RPMI8226 (cell line): Measurements from ENCODE around the gene ODAD4.

Experiments used
- DNase-seq: peaks from one replicate; pipeline ENCODE4 v3.0.0-alpha.2; 2015

The ODAD4 gene

DNA sequence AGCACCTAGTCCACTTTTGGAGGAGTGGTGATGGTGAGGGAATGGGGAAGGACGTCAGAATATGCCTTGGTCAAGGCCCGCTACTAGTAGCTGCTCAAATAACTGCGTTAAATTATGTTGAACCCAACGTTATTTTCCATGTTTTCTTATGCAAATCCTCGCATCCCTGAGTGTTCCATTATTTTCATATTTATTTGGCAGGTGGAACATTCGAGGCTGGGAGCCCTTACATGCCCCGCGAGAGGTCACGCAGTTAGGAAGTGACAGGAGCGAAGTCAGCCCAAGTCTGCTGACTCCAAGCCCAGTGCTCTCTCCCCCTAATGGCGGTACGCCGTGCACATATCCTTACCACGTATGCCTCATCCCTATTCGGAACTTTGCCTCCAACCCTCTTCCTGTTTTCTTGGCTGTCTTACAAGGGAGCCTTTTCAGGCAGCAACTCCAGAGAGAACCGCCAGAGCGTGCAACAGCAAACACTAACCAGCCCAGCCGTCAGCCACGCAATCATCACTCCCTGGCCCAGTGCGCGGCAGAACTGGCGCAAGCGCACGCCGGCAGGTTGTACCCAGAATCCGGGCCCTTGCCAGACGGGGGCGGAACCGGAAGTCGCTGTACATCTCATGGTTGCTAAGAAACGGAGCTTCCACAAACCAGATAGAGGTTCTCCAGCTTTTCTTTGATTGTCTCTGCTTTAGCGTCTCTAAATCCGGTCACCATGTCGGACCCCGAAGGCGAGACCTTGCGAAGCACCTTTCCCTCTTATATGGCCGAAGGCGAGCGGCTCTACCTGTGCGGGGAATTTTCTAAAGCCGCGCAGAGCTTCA is at the start of gene ODAD4:
Gene ODAD4, plus strand, starts transcription at position 609 of the 824 bp plus-strand sequence. Its CDS starts 107 bp downstream, at position 716.
- DNase-seq = peak; percentile 97

- no peak for DNase-seq
These were observed 47.7 kb upstream of the ODAD4 start for GRCh38 chr17:41882756-41883155.

DNA sequence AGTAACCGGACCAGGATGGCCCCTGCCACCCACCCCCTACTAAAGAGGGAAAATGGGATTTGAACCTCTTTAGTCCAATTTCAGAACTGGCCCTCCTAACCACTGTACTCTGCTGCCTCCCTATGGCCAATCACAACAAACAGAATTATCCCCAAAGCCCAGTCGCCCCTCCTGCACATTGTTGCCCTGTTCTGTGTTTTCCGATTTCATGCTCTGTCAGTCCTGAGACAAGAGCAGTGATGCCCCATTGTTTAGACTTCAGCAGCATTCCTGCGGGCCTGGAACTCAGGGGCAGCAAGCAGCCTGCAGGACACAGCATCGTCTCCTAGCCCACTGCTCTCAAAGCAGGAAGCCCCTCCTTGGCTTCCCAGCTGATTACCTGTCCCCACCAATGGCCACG is 44.7 kb upstream of the ODAD4 start:
- no peak for DNase-seq

GRCh38 chr17:41888332-41888965 is 42.0 kb upstream of the ODAD4 start:
- DNase-seq = no peak

DNA sequence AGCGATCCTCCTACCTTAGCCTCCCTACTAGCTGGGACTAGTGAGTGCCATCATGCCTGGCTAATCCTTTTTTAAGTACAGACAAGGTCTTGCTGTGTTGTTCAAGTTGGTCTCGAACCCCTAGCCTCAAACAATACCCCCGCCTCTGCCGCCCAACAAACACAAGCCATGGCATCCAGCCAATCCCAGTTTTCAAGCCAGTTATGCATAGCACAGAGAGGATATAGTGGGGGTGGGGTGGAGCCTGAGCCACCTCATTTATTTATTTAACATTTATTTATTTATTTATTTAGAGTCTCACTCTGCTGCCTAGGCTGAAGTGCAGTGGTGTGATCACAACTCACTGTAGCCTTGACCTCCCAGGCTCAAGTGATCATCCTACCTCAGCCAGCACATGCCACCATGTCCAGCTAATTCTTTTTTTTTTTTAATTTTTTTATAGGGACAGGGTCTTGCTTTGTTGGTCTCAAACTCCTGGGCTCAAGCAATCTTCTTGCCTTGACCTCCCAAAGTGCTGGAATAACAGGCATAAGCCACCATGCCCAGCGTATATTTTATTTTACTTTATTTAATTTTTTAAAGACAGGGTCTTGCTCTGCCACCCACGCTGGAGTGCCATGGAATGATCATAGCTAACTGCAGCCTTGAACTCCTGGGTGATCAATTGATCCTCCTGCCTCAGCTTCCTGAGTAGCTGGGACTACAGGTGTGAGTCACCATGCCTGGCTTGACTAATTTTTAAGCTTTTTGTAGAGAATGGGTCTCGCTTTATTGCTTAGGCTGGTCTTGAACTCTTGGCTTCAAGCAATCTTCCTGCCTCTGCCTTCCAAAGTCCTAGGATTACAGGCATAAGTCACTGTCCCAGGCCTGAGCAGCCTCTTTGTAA is 39.0 kb upstream of the ODAD4 start:
- DNase-seq = no peak

DNA sequence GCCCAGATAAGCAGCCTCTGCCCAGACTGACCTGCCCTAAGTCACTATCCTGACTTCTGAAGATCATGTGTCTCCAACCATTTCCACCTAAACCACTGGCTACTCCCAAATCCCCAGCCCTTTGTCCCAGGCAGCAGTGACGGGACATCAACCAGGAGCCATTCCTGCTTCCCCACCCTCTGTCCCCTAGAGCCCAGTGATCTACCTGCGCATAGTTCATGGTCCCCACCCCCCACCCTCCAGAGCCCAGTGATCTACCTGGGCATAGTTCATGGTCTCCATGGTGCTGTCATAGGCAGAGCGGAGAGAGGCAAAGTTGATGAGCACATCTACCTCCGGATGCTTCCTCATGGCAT is 38.4 kb upstream of the ODAD4 start:
- no peak for DNase-seq

DNA sequence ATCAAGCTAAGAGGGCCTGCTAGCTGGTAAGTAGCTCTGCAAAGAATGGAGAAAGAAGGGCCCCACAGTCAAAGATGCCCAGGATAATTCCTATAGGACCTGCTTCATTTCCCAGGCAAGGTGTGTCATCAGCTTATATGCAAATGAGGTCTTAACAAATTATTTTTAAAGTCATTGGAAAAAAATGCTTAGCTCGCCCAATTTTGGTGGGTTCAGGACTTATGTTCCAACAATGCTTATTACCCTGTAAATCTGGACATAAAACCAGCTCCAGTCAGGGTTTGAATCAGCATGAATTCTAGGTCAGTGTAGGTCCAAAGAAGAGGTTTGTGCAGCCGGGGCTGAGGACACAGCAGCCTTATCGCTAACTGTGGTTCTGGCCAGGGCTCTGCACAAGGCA is 37.0 kb upstream of the ODAD4 start:
- no peak for DNase-seq

GRCh38 chr17:41894791-41895331 is 35.6 kb upstream of the ODAD4 start:
- no peak for DNase-seq

- no peak for DNase-seq
These were observed 34.8 kb upstream of the ODAD4 start for GRCh38 chr17:41895617-41896016.

- no peak for DNase-seq
These were observed 33.7 kb upstream of the ODAD4 start for GRCh38 chr17:41896726-41897125.

DNA sequence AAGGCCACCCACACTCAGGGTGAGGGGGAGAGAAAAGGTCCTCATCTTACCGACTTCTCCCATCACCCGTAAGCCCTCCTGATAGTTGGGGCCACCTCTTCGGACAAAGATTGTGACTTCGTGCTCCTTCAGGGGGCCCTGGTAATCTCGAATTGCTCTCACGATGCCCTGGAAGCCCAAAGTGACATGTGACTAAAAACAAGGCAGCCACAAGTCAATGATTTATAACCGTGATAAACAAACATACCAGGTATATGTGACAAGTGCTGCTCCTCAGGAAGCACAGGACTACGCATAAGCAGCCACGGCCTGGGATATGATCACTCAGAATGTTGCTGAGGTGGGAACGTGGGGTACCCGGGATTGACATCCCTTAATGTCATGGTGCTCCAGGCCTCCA is 28.8 kb upstream of the ODAD4 start:
- DNase-seq = no peak

GRCh38 chr17:41904242-41904841 is 26.1 kb upstream of the ODAD4 start:
- no peak for DNase-seq

DNA sequence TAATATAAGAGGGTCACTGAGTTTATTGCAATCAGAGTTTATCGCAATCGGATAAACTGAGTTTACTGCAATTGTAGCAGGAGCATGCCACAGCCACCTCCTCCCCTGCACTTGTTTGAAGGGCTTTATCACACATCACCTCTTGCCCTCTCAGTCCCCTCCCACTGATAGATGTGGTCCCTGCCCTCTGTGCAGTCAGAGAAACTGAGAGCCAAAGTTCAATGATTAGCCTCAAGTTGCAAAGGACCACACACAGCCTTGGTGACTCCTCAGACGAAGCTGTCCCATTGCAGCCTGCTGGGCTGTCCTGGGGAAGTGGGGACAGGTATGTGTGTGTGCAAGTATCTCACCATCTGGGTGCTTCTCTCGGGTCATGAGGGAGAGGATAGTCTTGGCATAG is 25.2 kb upstream of the ODAD4 start:
- DNase-seq = no peak

DNA sequence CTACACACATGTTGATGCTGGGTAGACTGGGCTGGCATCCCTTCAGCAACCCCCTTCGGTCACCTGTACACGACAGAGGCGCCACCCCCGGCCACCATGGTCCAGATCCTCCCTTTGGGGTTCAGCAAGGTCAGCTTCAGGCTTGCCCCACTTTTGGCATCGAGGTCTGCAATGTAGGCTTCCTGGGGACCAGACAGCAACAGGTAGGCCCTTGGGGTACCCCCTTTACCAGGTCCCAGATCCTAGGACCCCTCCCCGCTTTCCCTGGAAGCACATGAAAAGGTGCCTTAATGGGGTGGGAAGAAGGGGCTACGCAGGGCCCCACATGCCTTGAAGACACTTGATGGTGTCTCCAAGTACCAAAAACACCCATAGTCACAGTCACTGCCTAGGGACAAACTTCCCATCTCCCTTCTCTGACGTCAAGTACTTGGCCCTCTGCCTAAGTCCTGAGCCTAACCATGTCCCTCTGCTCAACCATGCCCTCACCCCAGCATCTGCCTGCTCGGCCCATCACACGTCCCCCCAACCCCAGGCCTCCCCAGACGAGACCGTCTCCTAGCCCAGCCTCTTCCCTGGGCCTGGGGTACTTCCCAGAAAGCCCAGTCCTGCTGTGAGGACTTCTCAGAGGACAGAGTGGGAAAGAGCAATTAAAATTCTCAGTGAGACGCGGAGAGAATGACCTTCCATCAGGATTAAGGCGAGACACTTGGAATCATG is 23.8 kb upstream of the ODAD4 start:
- DNase-seq = no peak

DNA sequence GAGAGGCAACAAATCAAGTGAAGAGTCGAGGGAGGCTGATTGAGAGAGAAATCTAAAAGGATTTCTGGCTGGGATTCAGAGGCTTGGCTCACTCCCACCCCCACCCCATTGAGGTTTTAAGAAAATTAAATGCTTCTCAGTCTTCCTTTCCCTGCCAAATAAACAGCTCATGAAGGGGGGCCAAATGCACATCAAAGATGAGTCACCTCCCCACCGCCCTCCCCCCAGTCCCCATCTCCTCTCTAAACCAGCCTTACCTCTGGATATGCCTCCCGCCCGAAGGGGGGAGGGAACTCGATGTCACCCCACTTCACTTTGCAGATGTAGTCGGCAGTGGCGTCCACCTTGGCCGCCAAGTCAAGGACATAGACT is 23.2 kb upstream of the ODAD4 start:
- DNase-seq = no peak

DNA sequence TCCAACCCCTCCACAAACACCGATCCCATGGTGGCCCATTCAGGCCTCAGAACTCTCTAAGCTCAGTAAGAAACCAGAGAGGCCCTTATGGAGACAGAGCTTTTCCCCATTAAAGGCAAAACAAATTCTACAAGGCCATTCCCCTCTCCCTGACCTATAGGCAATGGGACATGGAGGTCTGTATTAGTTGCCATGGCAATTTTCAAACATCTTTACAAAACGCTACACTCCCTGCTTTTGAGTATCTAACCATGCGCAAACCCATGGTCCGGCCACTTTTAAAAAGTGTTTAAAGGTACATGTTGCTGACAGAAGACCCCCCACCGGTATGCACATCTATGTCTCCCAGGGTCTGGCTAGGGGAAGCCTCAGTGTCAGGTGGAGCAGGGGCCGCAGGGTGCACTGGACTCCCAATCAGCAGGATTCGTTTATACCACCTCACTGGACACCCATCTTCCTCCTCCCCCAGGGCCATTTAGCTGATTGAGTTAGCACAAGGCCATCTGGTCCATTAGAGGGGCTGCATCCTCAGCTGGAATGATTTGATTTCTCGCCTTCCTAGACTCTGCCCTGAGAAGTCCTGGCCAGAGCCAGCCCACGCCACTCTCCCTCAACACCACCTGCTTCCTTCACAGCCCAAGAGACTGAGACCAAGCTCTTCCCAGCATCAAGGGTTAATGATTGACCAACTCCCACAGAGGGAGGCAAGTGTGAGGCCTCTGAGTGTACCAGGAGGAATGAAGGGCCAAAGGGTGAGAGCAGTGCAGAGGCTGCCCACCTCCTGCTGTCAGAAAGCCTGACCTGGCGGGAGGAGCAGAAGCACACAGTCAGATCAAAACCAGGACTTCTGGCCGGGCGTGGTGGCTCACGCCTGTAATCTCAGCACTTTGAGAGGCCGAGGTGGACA is 22.5 kb upstream of the ODAD4 start:
- no peak for DNase-seq

DNA sequence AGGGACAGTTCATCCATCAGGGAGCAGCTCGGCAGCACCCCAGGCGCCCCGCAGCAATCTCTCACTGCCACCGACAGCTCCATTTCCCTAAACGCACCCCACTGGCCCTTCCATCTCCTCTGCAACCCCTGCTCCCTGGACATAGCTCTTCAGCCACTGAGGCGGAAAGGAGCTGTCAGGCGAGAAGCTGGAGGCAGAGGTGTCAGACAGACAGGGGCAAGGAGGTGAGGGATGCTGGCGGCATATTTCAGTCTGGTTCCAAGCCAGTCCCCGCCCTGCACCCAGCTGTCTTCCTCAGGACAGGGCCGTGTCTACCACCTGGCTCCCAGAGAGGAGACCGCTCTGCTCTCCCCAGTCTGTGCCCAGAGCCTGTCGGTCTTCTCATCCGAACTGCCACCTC is 21.3 kb upstream of the ODAD4 start:
- DNase-seq = no peak

DNA sequence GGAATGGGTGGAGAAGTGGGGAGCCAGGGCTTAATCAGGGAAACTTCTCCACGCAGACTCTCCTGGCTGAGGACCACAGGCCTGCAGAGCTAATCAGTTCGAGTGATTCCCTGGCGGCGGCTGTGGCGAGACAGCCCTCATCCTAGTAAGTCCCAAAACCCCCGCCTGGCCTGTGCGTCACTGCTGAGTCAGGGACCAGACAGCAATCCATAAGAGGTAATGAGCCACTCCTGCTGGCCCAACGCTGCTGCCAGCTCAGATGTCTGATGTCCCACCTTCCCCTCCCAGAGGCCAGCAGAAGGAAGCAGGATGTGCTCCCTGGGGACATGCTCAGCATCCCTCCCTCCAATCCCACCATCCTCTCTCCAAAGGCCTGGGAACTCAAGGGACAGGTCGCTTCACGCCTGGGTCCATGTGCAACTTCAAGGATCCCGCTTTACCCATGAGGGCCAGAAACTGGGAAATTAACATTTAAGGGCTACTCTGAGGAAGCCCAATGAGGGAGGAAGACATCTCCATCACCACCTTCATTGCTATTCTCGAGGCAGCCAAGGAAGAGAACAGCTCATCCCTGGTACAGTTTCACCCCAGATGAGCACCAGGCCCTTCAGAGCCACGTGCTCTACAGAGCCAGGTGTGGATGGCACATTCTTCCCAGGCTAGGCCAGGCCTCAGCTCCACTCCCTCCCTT is 19.6 kb upstream of the ODAD4 start:
- DNase-seq = no peak

- DNase-seq = no peak
These were observed 17.5 kb upstream of the ODAD4 start for GRCh38 chr17:41912925-41913324.

- DNase-seq = no peak
These were observed 16.6 kb upstream of the ODAD4 start for GRCh38 chr17:41913798-41914197.

DNA sequence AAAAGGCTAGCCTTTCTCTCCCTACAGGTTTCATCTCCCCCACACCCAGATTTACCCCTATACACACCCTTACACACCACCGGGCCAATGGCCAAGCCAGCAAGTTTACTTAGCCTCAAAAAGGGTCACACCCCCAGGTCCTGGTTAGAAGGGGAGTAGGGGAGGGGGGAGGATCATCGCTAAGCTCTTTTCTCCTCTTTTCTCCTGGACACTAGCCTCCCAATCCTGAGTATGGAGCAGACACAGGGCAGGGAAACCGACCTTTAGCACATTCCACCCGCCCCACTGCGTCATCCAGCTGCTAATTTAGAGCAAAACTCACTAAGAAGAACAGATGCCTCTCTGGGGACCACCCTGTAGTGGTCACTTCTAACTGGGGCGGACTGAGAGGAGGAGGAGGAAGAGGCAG is 16.1 kb upstream of the ODAD4 start:
- no peak for DNase-seq
